BLaER1 treated with 17β-estradiol and CSF1 and Interleukin-3, amounts not matched to agents 10 nM and 100 nM (cell line): ENCODE results near the gene ATXN1.
"Not testable (repeated sequence)": the region's sequence is repeated elsewhere in the genome, so short reads cannot be mapped to it uniquely, and the experiment has no call there.

Experiments
- H3K27ac ChIP-seq, 11 experiments: shearing (Covaris generic); formaldehyde crosslinking; 2 replicates each; pipeline ENCODE4 v1.8.1; 2022
- H3K27me3 ChIP-seq, 11 experiments: shearing (Covaris generic); formaldehyde crosslinking; 2 replicates each; pipeline ENCODE4 v1.8.1; 2022
- H3K36me3 ChIP-seq, 11 experiments: shearing (Covaris generic); formaldehyde crosslinking; 2 replicates each; pipeline ENCODE4 v1.8.1; 2022
- H3K4me1 ChIP-seq, 10 experiments: shearing (Covaris generic); formaldehyde crosslinking; 2 replicates each; pipeline ENCODE4 v1.8.1; 2022
- H3K4me2 ChIP-seq, 11 experiments: shearing (Covaris generic); formaldehyde crosslinking; 2 replicates each; pipeline ENCODE4 v1.8.1; 2022
- H3K4me3 ChIP-seq, 10 experiments: shearing (Covaris generic); formaldehyde crosslinking; 2 replicates each; pipeline ENCODE4 v1.8.1; 2022
- H3K9ac ChIP-seq, 11 experiments: shearing (Covaris generic); formaldehyde crosslinking; 2 replicates each; pipeline ENCODE4 v1.8.1; 2022
- H3K9me3 ChIP-seq, 11 experiments: shearing (Covaris generic); formaldehyde crosslinking; replicated peaks in 1 of 11; 2 replicates each; pipeline ENCODE4 v1.8.1; 2022
- H4K20me1 ChIP-seq, 11 experiments: shearing (Covaris generic); formaldehyde crosslinking; 2 replicates each; pipeline ENCODE4 v1.8.1; 2022
- Cebpa-rat ChIP-seq, 11 experiments: shearing (Covaris generic); IDR thresholded peaks; 2 replicates each; pipeline ENCODE4 v1.8.1; 2022

ATXN1 gene

GRCh38 chr6:16470502-16471221, 290.6 kb downstream of the ATXN1 start:
- Histone ChIP-seq H3K9me3 (0 out of 22 replicates have a peak, but pooled peaks cover 0 to 6% (median 0%) of the 10 kb centered on the region in 11 experiments), H3K9ac (no peak overlapping the region), H3K4me2 (no peak overlapping the region), H3K27me3 (no peaks in the 10 kb centered on the region), H3K36me3 (peaks cover 0 to 53% (median 0%) of the 10 kb centered on the region in 11 experiments; a peak in 7 of 22 replicates), H3K4me3 (no peak overlapping the region), H3K27ac (no peak overlapping the region), H4K20me1 (peaks cover 0 to 59% (median 0%) of the 10 kb centered on the region in 11 experiments; a peak in 4 of 22 replicates), H3K4me1 (no peaks in the 10 kb centered on the region)
- TF ChIP-seq Cebpa-rat (IDR thresholded peaks at IDR 0.05) = no peak

- Histone ChIP-seq H3K4me1 (no peaks in the 10 kb centered on the region), H3K4me2 (no peak overlapping the region), H3K27me3 (no peaks in the 10 kb centered on the region), H3K9me3 (peaks cover 3 to 13% (median 5%) of the 10 kb centered on the region in 11 experiments; a peak in 21 of 22 replicates), H3K4me3 (no peak overlapping the region), H3K36me3 (peaks cover 0 to 53% (median 0%) of the 10 kb centered on the region in 11 experiments; a peak in 8 of 22 replicates), H3K27ac (no peak overlapping the region), H3K9ac (no peak overlapping the region), H4K20me1 (peaks cover 0 to 53% (median 0%) of the 10 kb centered on the region in 11 experiments; a peak in 4 of 22 replicates)
- no peak for TF ChIP-seq Cebpa-rat (IDR thresholded peaks at IDR 0.05)
Measured at GRCh38 chr6:16468991-16469615, 292.2 kb downstream of the ATXN1 start.

- Histone ChIP-seq H3K4me2 (no peak overlapping the region), H3K27me3 (no peaks in the 10 kb centered on the region), H3K4me1 (no peaks in the 10 kb centered on the region), H3K9ac (no peak overlapping the region), H3K27ac (no peak overlapping the region), H3K9me3 (peaks cover 12 to 21% (median 17%) of the 10 kb centered on the region in 11 experiments), H3K4me3 (no peak overlapping the region), H4K20me1 (peaks cover 0 to 46% (median 0%) of the 10 kb centered on the region in 11 experiments; a peak in 3 of 22 replicates), H3K36me3 (peaks cover 0 to 62% (median 0%) of the 10 kb centered on the region in 11 experiments; a peak in 7 of 22 replicates)
- no peak for TF ChIP-seq Cebpa-rat (IDR thresholded peaks at IDR 0.05)
Measured at GRCh38 chr6:16466800-16467553, 294.3 kb downstream of the ATXN1 start.

GRCh38 chr6:16464045-16464444, 297.2 kb downstream of the ATXN1 start:
- Histone ChIP-seq H3K4me3 (no peak overlapping the region), H3K9ac (no peak overlapping the region), H3K36me3 (peaks cover 0 to 63% (median 0%) of the 10 kb centered on the region in 11 experiments; a peak in 6 of 22 replicates), H3K9me3 (peaks cover 12 to 35% (median 21%) of the 10 kb centered on the region in 11 experiments), H4K20me1 (peaks cover 0 to 42% (median 0%) of the 10 kb centered on the region in 11 experiments; a peak in 2 of 22 replicates), H3K27ac (no peak overlapping the region), H3K4me2 (no peak overlapping the region), H3K27me3 (no peaks in the 10 kb centered on the region), H3K4me1 (no peaks in the 10 kb centered on the region)
- no peak for TF ChIP-seq Cebpa-rat (IDR thresholded peaks at IDR 0.05)

GRCh38 chr6:16463246-16463645, 298.0 kb downstream of the ATXN1 start:
- H3K4me2 ChIP-seq, H3K4me3 ChIP-seq, H3K27ac ChIP-seq, H3K4me1 ChIP-seq, H3K9ac ChIP-seq, H3K27me3 ChIP-seq: not testable (repeated sequence)
- Histone ChIP-seq H4K20me1 (peaks cover 0 to 34% (median 0%) of the 10 kb centered on the region in 11 experiments; a peak in 2 of 22 replicates), H3K9me3 (peaks cover 12 to 35% (median 21%) of the 10 kb centered on the region in 11 experiments), H3K36me3 (peaks cover 0 to 58% (median 0%) of the 10 kb centered on the region in 11 experiments; a peak in 6 of 22 replicates)

GRCh38 chr6:16461491-16461890, 299.8 kb downstream of the ATXN1 start:
- Histone ChIP-seq H3K9ac (no peak overlapping the region), H3K4me1 (no peaks in the 10 kb centered on the region), H4K20me1 (peaks cover 0 to 25% (median 0%) of the 10 kb centered on the region in 11 experiments; a peak in 2 of 22 replicates), H3K27ac (no peak overlapping the region), H3K27me3 (no peaks in the 10 kb centered on the region), H3K4me3 (no peak overlapping the region), H3K9me3 (peaks cover 12 to 53% (median 21%) of the 10 kb centered on the region in 11 experiments), H3K4me2 (no peak overlapping the region), H3K36me3 (peaks cover 0 to 74% (median 0%) of the 10 kb centered on the region in 11 experiments; a peak in 6 of 22 replicates)
- TF ChIP-seq Cebpa-rat (IDR thresholded peaks at IDR 0.05) = no peak

- not testable (repeated sequence) for H3K4me1 ChIP-seq, H3K4me3 ChIP-seq, H3K27me3 ChIP-seq, H3K4me2 ChIP-seq, H3K9ac ChIP-seq, H3K27ac ChIP-seq
- peaks cover 19 to 56% (median 31%) of the 10 kb centered on the region in 11 experiments for H3K9me3 ChIP-seq
- peaks cover 0 to 71% (median 0%) of the 10 kb centered on the region in 11 experiments; a peak in 8 of 22 replicates for H3K36me3 ChIP-seq
- peaks cover 0 to 44% (median 0%) of the 10 kb centered on the region in 11 experiments; a peak in 3 of 22 replicates for H4K20me1 ChIP-seq
Measured at GRCh38 chr6:16459472-16459871, 301.8 kb downstream of the ATXN1 start.

- no peak overlapping the region for H3K4me2 ChIP-seq
- peaks cover 0 to 1% (median 0%) of the 10 kb centered on the region in 10 experiments; a peak in 1 of 20 replicates for H3K4me1 ChIP-seq
- H3K27ac ChIP-seq = no peak overlapping the region
- peaks cover 0 to 43% (median 0%) of the 10 kb centered on the region in 11 experiments; a peak in 3 of 22 replicates for H4K20me1 ChIP-seq
- H3K9me3 ChIP-seq = peaks cover 7 to 21% (median 15%) of the 10 kb centered on the region in 11 experiments; a peak in 19 of 22 replicates
- peaks cover 0 to 55% (median 0%) of the 10 kb centered on the region in 11 experiments; a peak in 7 of 22 replicates for H3K36me3 ChIP-seq
- no peaks in the 10 kb centered on the region for H3K27me3 ChIP-seq
- TF ChIP-seq Cebpa-rat (IDR thresholded peaks at IDR 0.05) = no peak
- no peak overlapping the region for H3K9ac ChIP-seq
- no peak overlapping the region for H3K4me3 ChIP-seq
Measured at GRCh38 chr6:16452348-16452747, 308.9 kb downstream of the ATXN1 start.
